Testis (tissue), 2 donors: ENCODE data around the gene TEX2.

Experiments used
- POLR2A ChIP-seq: fragments of 450-650 bp; IDR thresholded peaks from one replicate; pipeline ENCODE4 v1.6.1; 2017; ENCODE audit warnings: antibody characterized with exemption, mild to moderate bottlenecking, moderate library complexity
- TF ChIP-seq, protein P1 (sequence below), 3 experiments: fragments of 450-650 bp in 2 of 3; fragments of 200-600 bp in 1 of 3; sonication (generic) in 1 of 3; IDR thresholded peaks; one replicate each; pipeline ENCODE4 v1.5.1; 2016 to 2019; ENCODE audit warnings: antibody characterized with exemption in 3 of 3, mild to moderate bottlenecking in 2 of 3, moderate library complexity in 1 of 3

DNA sequence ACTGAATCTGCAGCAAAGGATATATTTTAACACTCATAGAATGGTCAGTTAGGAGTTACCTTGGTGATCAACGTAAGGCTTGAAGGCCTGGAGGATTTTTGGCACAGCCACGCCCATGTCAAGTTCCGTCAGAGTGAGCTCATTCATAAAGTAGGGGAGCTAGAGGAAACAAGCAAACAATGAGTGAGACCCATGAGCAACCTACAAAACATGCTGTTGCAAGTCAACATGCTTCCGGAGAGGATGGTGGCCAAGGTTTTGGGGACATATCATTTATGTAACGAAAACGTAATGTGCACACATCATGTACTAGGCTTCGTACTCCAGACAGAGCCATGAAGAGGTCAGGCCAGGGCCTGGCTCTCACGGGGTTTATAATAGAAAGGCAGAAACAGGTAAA is 92.0 kb downstream of the TEX2 start:
- TF ChIP-seq, protein P1, sequence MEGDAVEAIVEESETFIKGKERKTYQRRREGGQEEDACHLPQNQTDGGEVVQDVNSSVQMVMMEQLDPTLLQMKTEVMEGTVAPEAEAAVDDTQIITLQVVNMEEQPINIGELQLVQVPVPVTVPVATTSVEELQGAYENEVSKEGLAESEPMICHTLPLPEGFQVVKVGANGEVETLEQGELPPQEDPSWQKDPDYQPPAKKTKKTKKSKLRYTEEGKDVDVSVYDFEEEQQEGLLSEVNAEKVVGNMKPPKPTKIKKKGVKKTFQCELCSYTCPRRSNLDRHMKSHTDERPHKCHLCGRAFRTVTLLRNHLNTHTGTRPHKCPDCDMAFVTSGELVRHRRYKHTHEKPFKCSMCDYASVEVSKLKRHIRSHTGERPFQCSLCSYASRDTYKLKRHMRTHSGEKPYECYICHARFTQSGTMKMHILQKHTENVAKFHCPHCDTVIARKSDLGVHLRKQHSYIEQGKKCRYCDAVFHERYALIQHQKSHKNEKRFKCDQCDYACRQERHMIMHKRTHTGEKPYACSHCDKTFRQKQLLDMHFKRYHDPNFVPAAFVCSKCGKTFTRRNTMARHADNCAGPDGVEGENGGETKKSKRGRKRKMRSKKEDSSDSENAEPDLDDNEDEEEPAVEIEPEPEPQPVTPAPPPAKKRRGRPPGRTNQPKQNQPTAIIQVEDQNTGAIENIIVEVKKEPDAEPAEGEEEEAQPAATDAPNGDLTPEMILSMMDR (IDR thresholded peaks at IDR 0.05), result no peak
- TF ChIP-seq POLR2A, result no peak
